Progenitor cell of endocrine pancreas (in vitro differentiated cells): ENCODE data around the gene HCLS1. TPM values are rescaled to one million over a fixed set of nuclear protein-coding genes. Genes with fewer than 3 reads are reported as not detected.
"Not testable (repeated sequence)": the region's sequence is repeated elsewhere in the genome, so short reads cannot be mapped to it uniquely, and the experiment has no call there.

Source experiments
- DNase-seq: peaks from one replicate; pipeline ENCODE4 v3.0.0; 2021; ENCODE audit warnings: low spot score; ENCODE audit not compliant: unreplicated experiment
- H3K27ac Mint-ChIP-seq: 2 replicates; pipeline ENCODE4 v1.8.0; 2021; ENCODE audit warnings: mild to moderate bottlenecking, moderate library complexity, mixed read lengths
- H3K27me3 Mint-ChIP-seq: 2 replicates; pipeline ENCODE4 v1.8.0; 2021; ENCODE audit warnings: mixed read lengths
- H3K36me3 Mint-ChIP-seq: 2 replicates; pipeline ENCODE4 v1.8.0; 2022; ENCODE audit warnings: mixed read lengths; ENCODE audit not compliant: insufficient read depth
- H3K4me1 Mint-ChIP-seq: 2 replicates; pipeline ENCODE4 v1.8.0; 2021; ENCODE audit warnings: low read depth, mixed read lengths
- H3K4me3 Mint-ChIP-seq: 2 replicates; pipeline ENCODE4 v1.8.0; 2021; ENCODE audit warnings: low read depth, mild to moderate bottlenecking, moderate library complexity, mixed read lengths
- H3K9me3 Mint-ChIP-seq: 2 replicates; pipeline ENCODE4 v1.8.0; 2021; ENCODE audit warnings: low read depth, mixed read lengths
- CTCF ChIP-seq: fragments of 200-600 bp; sonication (generic); IDR thresholded peaks from one replicate; pipeline ENCODE4 v1.5.0; 2021; ENCODE audit warnings: antibody characterized with exemption, mild to moderate bottlenecking; ENCODE audit not compliant: unreplicated experiment
- total RNA-seq: library from RNA; stranded (reverse); gene quantifications from 2 replicates; pipeline ENCODE4 v1.2.1, GENCODE V29; 2021

HCLS1 gene
- total RNA-seq, 1 donor from 2014 or later = 0.46 TPM

DNA sequence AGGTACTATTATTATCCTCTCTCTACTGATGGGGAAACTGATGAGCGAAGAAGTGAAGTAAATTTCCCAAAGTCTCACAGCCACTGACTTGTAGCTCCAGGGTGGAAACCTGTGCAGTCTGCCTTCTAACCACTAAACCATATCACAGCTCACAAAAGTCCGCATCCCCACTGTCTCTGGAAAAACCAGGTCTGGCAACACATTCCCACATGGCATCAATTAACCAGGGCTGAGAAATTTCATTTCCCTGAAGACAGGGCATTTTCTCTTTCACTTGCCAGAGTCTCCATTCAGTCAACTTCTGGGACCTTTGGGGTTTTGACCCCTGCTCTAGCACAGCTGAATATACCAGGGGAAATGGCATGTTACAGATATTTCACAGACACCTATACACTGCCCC is 41.0 kb downstream of the HCLS1 start:
- TF ChIP-seq CTCF = no peak
- H3K4me1 Mint-ChIP-seq = peaks cover 2% of the 10 kb centered on the region

DNA sequence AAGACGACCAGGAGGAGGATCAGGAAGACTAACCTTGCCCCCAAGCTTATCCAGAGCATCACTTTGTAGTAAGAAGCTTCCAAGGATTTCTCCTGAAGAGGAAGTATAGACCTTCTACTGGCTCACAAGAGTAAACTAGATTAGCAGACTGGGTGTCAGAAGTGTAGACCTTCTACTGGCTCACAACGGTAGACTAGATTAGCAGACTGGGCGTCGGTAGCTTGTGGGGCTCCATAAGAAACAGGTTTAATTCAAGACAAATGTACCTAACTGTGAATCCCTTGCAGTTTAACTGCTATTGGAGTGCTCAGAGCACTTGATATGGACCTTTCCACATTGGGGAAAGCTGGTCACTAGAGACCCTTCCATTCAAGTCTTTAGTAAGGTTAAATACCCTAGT is 54.6 kb downstream of the HCLS1 start:
- Mint-ChIP-seq H3K4me3 (no peak overlapping the region), H3K27ac (no peak overlapping the region), H3K9me3 (no peaks in the 10 kb centered on the region), H3K4me1 (peaks cover 6% of the 10 kb centered on the region), H3K27me3 (no peaks in the 10 kb centered on the region), H3K36me3 (no peaks in the 10 kb centered on the region)
- no peak for DNase-seq
- no peak for TF ChIP-seq CTCF

More for the DNA sequence above, 41.0 kb downstream of the HCLS1 start:
- no peaks in the 10 kb centered on the region for H3K9me3 Mint-ChIP-seq
- H3K36me3 Mint-ChIP-seq = no peaks in the 10 kb centered on the region
- H3K4me3 Mint-ChIP-seq = no peak overlapping the region
- no peak overlapping the region for H3K27ac Mint-ChIP-seq
- DNase-seq = no peak
- H3K27me3 Mint-ChIP-seq = peaks cover 2% of the 10 kb centered on the region

DNA sequence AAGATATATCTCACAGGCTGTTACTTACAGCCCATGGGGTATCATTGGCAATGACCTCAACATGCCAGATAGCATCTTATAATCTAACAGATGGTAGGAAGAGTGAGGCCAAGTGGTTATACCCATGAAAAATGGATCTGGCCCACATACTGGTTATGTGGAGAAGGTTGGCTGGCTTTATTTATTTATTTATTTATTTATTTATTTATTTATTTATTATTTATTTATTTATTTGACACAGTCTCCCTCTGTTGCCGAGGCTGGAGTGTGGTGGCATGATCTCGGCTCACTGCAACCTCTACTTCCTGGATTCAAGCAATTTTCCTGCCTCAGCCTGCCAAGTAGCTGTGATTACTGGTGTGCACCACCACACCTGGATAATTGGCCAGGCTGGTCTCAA is 55.9 kb downstream of the HCLS1 start:
- Mint-ChIP-seq H3K27me3 (no peaks in the 10 kb centered on the region), H3K4me3 (no peak overlapping the region), H3K36me3 (no peaks in the 10 kb centered on the region), H3K9me3 (no peaks in the 10 kb centered on the region), H3K4me1 (peaks cover 6% of the 10 kb centered on the region), H3K27ac (no peak overlapping the region)
- TF ChIP-seq CTCF = no peak
- DNase-seq = no peak

- Mint-ChIP-seq H3K9me3 (no peaks in the 10 kb centered on the region), H3K27ac (no peak overlapping the region), H3K4me3 (no peak overlapping the region), H3K4me1 (peaks cover 1% of the 10 kb centered on the region), H3K36me3 (no peaks in the 10 kb centered on the region), H3K27me3 (no peaks in the 10 kb centered on the region)
- no peak for DNase-seq
- no peak for TF ChIP-seq CTCF
These were observed 59.4 kb downstream of the HCLS1 start for GRCh38 chr3:121601212-121601812.

DNA sequence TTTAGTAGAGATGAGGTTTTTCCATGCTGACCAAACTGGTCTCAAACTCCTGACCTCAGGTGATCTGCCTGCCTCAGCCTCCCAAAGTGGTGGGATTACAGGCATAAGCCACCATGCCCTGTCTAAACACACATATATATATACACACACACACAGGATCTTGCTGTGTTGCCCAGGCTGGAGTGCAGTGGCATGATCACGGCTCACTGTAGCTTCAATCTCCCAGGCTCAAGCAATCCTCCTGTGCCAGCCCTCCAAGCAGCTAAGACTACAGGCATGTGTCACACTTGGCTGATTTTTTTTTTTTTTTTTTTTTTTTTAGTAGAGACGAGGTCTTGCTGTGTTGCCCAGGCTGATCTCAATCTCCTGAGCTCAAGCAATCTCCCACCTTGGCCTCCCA is 60.8 kb downstream of the HCLS1 start:
- not testable (repeated sequence) for H3K4me1 Mint-ChIP-seq, H3K27ac Mint-ChIP-seq, H3K4me3 Mint-ChIP-seq, DNase-seq, H3K36me3 Mint-ChIP-seq, H3K9me3 Mint-ChIP-seq, H3K27me3 Mint-ChIP-seq

- Mint-ChIP-seq H3K36me3 (no peaks in the 10 kb centered on the region), H3K27me3 (peaks cover 2% of the 10 kb centered on the region), H3K27ac (no peak overlapping the region), H3K9me3 (no peaks in the 10 kb centered on the region), H3K4me3 (no peak overlapping the region), H3K4me1 (peaks cover 1% of the 10 kb centered on the region)
- no peak for DNase-seq
- no peak for TF ChIP-seq CTCF
These were observed 62.1 kb downstream of the HCLS1 start for GRCh38 chr3:121598564-121598963.
